Measurements from ENCODE around the gene PSMB5. TPM values are rescaled to one million over a fixed set of nuclear protein-coding genes. Genes with fewer than 3 reads are reported as not detected.
A peak's percentile ranks its signal among the peaks of the same experiment; 100 is the strongest.

PSMB5 gene
- total RNA-seq, 1 donor from 2014 or later = 67.6 TPM

DNA sequence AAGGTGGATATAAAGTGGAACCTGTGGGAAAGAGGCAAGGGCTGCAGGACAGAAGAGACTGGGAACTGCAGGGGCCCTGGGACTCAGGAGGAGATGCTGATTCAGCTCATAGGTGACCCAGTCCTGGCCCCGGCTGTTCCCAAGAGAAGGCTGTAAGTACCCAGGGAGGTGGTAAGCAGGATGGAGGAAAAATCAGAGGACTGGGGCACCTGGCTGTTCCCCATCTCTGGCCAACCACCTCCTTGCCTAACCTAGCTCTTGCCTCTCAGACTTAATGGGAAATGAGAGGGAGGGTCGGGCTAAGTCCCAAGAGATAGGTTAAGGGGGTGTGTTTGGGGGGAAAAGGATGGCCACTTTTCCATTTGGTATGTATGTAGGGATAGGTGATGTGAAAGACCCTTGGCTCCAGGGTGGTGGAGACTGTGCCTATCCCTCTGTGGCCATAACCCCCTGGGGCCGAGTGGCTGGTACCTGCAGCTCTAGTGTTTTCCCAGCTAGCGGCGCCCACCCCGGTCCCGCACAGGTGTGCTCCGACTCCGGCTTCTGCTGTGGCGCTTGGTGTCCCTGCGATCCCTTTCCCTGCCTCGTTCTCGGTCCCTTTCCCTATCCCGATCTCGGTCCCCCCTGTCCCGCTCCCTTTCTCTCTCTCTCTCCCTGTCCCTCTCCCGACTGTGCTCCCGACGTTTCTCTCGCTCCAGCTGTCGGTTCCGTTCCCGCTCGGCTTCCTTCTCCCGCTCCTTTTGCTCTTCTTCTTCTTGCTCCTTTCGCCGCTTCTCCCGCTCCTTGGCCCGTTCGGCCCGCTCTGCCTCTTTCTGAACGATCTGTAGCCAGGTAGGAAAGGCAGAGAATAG lies 24.2 kb upstream of the PSMB5 start:
- DNase-seq (ENCODE audit: low spot score) = no peak

DNA sequence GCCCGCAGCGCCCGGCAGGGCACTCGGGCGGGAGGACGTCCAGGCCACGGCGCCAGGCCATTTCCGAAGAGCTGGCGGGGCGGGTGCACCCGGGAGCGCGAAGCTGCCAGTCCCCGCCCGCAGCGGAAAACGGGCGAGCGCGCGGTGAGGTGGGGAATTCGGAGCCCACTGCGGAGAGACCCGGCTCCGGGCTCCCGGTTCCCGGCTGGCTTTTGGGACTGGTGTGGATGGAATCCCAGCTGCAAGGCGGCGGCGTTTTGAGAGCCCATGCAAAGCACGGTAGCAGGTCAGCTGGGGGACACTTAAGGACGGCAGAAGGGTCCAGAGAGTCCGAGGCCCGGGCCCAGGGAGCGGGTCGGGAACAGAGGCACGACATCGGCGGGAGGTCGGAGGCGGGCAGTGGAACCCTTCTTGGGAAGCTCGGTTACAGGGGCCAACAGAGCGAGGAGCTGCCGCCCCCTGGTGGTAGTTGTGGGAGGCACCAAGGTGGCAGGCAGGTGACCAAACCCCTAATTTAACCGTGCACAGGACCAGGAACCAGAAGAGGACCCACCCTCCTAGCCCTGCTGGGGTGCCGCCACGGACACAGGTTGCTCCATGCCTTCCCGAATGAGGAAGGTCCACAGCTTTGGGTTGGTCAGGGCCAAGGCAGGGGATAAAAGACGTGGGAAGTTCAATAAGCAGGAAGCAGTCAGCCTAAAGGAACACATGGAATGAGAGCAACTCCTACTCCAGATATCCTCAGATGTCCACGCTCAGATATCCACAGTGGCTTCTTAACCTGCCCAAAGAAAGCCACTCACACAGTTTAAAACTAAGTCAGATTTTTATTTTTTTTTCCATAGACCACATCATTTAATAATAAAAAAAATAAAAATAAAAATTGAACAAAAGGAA lies 23.3 kb upstream of the PSMB5 start:
- peak; percentile 92 for DNase-seq (ENCODE audit: low spot score)

DNA sequence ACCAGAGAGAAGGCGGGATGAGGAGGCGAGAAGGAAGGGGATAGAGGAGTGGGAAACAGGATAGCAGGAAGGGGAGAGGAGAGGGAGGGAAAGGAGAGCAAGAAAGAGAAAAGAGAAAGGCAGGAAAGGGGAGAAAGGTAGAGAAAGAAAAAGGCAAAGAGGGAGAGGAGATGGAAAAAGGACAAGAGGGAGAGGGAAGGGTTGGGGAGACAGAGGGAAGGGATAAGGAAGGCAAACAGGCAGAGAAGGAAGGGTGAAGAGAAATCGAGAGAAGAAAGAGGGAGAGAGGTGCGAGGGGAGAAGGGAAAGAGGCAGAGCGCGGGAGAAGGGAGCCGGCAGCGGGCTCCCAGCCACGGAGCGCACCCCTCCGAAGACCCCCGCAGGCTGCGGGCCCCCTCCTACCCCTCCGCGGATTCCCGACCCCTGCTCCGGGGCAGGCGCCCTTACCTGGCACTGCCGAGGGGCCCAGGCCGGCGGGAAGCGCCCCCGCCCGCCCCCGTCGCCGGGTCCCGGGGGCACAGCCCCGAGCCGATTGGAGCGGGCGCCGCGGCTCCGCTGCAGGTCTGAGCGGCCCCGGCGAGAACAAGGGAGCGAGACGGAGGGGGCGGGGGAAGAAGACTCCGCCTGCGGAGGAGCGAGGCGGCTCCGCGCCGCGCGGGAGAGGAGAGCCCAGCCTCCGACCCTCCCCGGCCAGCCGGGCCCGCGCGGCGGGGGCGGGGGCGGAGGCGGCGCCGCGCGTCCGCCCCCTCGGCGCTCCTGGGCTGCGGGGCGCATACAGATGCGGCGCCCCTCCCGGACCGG lies 22.5 kb upstream of the PSMB5 start, which contains the start of gene CDH24:
Gene CDH24, minus strand, starts transcription at position 565 of the 801 bp plus-strand sequence. CDS start 1,787 bp downstream, outside the sequence.
- DNase-seq (ENCODE audit: low spot score) = peak; percentile 66

DNA sequence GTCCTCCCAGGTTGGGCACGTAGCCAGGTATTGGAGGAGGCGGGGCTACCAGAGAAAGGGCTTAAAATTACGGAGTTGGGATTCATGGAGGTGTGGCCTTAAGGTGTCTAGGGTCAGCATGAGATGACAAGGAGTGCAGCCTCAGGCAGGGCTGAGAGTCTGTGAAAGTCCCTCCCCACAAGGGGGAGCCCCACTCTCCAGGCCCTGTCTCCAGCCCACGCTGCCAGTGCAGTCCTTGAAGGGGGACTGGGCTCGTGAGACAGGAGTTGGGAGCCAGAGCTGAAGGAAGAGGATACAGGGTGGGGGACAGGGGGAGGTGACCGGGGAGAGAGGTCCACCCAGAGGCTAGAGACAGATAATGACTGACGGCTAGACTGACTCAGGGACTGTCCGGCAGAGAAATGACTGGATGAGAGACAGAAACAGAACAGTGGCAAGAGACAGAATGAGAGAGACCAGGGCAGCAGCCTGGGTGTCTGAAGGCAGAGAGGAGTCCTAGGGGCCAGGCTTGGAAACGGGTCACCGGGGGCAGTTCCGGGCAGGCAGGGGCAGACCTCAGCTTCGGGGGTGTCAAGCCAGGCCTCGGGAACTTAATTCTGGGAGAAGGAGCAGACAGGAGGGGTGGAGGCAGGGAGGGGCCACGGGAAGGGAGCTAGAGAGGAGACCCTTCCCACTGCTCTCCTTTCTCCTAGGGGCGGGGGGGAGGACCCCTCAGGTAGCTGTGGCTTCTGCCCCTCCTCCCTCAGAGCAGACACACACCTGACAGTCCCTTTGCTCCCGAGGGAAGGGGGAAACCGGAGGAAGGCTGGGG lies 21.6 kb upstream of the PSMB5 start:
- no peak for DNase-seq (ENCODE audit: low spot score)

DNA sequence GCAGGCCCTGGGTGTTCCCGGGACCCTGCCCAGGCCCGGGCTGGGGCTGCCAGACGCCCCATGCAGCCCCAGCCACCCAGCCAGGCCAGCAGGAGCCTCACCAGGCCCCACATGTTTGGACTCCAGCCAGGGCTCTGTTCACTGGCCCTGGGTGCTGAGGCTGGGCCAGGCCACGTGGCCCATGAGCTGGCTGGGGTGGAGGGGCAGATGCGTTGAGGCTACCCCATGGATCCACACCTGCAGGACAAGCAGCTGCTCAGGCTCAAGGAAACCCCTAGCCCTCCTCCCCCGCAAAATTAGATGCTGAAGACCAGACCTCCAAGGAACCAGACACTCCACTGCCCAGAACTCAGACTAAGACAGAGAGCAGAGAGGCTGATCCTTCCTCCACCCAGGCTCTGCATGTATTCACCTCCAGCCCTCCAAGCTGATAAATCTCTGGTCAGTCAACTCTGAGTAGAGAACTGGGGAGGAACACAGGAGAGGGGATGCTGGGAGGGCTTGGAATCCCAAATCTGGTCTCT lies 21.0 kb upstream of the PSMB5 start:
- DNase-seq (ENCODE audit: low spot score) = no peak

DNA sequence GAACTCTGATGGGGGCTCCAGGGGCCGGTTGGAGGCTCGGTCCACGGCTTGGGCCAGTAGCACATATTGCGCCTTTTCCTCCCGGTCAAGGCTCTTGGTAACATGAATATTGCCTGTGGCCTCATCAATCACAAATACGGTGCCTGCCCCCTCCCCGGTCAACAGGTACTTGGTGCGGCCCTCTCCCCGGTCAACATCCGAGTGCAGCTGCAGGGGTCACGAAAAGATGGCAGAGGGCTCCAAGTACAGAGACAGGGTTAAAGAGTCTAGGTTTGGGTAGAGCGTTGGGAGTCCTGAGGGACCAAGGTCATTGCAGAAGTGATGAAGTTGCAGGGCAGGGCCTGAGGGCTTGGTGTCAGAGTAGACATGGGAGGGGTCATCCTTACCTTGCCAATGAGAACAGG lies 20.4 kb upstream of the PSMB5 start:
- no peak for DNase-seq (ENCODE audit: low spot score)

DNA sequence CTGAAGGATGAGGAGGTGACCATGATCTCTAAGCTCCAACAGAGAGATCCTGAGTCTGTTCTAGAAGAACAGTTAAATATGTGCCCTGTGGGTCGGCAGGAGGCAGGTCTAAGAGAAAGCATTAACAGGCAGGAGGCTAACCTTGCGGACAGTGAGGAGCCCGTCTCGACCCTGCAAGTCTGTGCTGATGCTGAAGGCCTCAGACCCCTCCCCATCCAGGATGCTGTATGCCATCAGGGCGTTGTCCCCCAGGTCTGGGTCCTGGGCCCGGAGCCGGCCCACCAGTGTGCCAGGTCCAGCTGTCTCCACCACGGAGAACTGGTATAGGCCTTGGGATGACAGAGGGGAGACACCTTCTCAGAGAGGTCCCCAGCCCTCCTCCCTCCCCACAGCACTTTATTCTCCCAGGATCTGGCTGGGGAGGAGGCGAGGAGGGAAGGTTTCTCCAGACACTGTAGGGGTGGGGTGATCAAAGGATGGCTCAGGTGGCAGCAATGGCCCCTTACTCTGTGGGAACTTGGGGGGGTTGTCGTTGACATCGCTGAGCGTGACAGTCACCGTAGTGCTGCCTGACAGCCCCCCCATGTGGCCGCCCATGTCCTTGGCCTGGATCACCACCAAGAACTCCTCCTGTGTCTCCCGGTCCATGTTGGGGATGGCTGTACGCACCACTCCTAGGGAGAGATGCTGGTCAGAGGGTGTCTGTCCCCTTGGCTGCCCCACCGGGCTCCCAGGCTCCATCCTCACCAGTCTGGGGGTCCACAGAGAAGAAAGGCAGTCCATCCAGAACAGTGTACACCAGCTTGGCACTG lies 19.5 kb upstream of the PSMB5 start:
- no peak for DNase-seq (ENCODE audit: low spot score)

DNA sequence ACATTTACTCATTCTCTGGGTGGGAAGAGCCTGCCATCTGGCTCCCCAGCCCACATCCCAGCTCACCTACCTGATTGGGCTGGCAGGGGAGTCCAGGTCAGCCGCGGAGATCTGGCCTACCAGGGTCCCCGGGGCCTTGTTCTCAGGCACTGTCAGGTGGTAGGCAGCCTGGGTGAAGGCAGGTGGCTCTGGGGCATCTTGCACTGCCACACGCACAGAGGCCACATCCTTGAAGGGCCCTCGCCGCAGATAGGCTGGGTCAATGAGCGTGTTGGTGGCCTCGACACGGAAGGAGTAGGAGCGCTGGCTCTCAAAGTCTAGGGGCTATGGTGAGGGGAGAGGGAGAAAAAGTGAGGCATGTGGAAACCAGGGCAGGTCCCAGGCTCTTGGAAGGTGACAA lies 18.7 kb upstream of the PSMB5 start:
- no peak for DNase-seq (ENCODE audit: low spot score)

DNA sequence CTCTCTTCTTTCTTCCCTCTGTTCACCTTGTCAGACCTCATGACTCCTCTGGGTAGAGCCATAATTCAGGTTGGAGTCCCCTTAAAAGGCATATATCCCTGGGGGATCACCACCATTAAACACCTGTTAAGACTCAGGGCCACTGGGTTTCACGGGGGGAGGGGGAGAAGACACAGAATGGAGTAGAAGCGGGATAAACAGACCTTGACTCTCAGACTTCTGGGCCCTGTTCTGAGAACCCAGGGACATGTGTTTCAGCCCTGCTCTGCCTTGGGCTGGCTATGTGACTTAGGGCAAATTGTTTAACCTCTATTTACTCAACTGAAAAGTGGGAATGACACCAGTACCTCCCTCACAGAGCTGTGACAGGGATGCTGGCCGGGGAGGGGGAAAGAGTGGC lies 18.0 kb upstream of the PSMB5 start:
- no peak for DNase-seq (ENCODE audit: low spot score)

DNA sequence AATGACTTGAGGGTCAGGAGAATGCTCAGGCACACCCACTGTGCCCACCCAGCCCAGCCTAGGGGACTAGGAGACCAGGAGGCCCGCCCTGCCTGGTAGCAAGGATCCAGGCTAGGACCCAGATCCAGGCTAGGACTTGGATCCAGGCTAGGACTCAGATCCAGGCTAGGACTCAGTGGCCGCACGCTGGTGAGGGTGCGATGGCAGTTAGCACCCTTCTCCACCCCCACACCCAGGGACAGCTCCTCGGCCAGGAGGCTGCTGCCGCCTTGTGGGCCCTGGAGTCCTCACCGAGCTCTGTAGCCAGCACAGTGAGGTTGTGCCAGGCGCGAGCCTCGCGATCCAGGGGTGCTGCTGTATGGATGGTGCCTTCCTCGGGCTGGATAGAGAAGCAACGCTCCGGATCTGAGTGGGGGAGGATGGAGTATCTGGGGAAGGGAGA lies 17.5 kb upstream of the PSMB5 start:
- DNase-seq (ENCODE audit: low spot score) = no peak

DNA sequence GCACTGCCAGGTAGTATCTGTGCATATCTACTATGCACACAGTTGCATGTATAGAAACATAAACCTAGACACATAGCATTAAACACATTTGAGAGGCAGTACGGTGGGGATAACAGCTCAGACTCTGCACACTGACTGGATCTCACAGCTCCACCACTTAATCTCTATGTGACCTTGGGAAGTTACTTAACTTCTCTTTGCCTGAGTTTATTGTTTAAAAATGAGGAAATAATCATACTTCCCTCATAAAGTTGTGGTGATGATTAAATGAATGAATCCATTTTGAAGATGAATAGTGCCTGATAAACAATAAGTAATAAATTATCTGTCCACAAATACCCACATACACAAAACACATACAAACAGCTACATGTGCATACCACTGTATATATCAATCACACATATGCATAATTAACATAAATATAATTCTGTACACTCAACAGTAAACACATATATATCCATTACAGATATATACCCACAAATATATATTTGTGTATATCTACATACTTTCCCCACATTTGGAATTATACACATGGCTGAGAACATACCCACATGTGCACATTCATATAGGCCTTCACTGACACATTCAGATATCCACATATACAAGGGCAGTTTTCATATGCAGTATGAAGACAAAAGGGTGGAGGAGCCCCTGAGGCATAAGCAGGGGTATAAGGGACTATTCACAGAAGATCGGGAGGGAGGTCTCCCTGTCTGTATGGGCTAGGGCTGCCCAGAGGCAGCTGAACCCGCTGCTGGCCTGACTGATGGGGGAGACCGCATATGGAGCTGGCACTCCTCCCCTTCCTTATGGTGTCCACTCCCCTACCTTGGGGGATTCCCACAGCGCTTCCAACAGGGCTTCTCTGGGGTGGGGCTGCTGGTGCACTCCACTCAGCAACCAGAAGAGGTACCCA lies 16.7 kb upstream of the PSMB5 start:
- DNase-seq (ENCODE audit: low spot score) = no peak

DNA sequence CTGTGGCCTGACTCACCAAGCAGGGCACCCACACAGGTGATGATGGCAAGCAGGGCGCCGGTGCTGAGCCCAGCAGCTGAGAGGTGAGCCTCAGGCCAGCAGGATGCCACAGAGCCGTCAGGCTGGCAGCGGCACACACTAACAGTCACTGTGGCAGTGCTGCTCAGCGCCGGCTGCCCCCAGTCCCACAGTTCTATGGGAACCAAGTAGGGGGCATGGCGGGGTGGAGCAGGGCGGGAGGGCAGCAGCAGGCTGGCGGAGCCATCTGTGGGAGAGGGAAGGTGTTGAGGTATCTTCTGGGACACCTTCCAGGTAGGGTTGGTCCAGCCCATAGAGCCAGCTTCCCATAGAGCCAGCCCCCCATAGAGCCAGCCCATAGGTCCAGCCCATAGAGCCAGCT lies 14.3 kb upstream of the PSMB5 start:
- no peak for DNase-seq (ENCODE audit: low spot score)

DNA sequence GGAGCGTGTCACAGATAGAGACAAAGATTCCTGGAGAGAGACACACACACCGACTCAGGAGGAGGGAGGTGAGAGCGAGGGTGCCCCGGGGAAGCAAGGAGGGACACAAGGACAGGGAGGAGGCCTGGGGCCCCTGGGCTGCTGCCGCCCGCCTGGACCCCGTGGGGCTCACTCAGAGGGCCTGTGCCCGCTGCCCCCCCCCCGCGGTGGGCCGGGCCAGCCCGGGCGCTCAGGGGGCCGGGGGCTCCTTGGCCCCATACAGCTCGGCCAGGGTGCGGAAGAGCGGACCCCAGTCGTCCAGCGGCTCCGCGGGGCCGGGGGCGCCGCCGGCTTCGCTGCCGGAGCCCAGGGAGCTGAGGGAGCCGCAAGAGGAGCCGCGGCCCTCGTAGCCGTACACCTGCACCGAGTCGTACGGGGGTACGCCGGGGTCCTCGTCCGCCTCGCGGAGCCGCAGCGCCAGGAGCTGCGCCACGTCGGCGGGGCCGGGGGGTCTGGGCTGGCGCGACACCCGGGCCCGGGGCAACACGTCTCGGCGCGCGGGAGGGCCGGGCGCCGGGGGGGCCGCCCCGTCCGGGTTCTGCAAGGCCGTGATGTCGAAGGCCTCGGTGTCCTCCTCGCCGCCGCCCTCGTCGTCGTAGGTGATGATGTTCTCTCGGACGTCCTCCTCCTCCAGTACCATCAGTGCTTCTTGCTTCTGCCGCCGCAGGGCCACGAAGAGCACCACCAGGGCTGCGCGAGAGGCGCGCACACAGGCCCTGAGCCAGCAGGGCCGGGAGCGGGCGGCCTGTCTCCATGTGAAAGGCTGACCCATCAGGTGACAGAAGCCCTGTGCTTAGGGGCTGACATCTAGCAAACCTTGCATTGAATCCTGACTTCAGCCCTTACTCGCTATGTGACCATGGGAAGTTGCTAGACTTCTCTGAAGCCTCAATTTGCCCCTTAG lies 13.3 kb upstream of the PSMB5 start:
- no peak for DNase-seq (ENCODE audit: low spot score)

DNA sequence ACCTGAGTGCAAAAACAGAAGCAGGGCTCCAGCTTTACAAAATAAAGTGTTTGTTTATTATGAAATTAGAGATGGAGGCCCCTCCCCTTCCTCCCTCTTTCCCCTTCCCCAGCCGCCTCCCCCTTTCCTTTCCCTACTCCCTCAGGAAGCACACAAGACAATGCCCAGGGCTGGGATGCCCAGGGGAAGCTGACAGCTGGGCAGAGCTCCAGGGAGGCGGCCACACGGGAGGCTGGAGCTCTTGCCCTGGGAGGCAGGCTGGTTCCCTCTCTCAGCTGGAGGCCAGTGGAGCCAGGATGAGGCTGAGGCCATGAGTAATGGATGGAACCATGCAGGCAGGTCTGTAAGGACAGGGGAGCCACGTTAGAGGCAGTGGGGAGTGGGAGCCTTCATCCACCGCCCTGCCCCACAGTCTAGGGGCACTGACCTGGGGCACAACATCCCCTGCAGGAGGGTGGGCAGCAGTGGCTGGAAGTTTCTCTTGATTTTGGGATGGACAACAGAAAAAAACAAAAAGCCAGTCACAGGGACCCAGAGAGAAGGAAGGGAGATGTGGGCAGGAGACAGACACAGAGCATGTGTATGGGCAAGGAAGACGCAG lies 12.4 kb upstream of the PSMB5 start:
- DNase-seq (ENCODE audit: low spot score) = no peak

DNA sequence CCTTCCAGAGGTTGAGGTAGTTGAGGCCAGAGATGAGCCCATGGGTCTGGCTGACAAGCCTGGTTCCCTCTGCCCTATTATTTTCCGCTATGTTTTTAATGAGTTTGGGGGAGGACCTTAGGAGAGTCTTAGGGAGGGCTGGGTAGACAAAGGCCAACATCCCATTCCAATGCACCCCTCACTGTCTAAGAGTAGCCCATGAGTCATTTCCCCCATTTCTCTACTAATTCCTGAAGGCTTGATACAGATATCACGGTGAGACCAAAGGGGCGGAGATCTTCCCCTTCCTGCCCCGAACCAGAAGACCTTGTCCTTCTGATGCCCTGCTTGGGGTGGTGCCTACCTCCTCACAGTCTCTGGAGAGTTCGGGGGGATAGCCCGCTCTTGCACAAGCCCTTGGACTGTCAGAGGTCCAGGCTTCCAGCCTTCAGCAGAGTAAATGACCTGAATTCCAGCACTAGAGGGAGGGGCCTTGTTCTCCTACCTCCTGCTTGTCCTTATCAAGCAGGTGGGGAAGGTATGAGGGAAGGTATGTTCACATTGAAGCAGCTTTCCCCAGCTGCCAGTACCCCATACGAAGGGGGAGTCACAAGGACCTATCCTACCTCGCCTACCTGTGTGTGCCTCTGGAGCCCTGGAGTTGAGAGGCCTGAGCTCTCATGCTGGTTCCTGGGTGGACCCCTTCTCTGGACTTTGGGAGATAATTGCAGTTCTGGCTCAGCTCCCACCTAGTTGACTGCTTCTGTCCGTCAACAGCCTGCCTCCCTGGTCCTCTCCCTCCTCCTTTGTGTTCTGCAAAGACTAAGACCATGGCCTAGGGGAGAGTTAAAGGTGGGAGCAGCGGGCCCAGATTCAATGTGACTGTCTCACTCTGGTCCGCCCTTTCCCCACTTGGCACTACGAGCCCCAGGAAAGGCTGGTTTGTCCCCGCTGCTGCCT lies 11.0 kb upstream of the PSMB5 start:
- no peak for DNase-seq (ENCODE audit: low spot score)

DNA sequence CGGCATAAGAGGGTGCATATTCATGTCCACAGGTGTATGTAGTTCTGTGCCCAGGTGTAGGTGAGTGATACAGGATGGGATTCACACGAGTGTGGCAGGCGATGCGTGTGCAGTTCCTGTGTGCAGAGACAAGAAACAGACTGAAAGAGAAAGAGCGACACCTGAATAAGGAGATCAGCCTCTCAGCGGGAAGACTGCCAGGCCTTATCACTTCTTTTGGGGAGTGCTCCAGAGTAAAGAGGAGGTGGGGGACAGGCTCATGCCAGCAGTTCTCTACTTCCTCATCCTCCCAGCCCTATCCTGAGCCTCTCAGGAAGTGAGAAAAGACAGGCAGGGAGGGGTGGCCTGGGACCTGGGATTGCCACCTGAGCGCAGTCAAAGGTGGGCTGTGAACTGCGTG lies 10.1 kb upstream of the PSMB5 start:
- DNase-seq (ENCODE audit: low spot score) = no peak

All from ureter (tissue), 1 donor.